ENCODE results near the gene FAM107B.

The FAM107B gene

GRCh38 chr10:14556285-14556956 lies 218.3 kb downstream of the FAM107B start:
- no peak for DNase-seq (ENCODE audit: low read depth)

- no peak for DNase-seq (ENCODE audit: low read depth)
Measured at GRCh38 chr10:14555807-14556206, 218.9 kb downstream of the FAM107B start.

DNA sequence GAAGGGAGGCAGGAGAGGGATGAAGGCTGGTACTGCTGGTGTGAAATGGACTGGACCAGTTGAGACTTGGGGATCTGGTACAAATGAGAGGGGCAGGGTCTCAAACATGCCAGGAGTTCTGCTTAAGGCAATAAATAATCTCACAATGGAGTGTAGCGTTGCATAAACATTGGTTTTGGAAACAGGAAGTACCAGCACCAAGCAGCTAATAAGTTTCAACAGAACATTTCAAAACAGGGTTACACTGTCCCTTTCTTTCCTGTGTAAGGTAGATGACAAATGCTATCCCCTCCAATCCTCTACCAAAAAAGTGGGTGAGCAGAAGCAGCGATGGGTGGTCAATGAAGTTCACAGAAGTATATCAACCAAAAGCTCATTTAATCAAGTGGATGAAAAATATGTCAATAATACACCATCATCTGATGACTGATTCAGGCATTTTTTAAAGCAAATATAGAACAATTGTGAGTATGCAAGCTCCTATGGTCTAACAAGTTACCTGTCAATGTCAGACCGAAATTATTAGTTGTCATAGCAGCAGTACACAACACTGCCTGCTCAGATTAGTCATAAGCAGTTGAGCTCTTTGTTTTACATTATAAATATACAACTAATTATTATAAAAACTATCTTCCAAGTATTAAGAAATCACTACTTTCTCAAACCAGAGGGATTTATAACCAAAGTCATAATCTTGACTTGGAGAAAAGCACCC lies 220.0 kb downstream of the FAM107B start:
- DNase-seq (ENCODE audit: low read depth) = no peak

DNA sequence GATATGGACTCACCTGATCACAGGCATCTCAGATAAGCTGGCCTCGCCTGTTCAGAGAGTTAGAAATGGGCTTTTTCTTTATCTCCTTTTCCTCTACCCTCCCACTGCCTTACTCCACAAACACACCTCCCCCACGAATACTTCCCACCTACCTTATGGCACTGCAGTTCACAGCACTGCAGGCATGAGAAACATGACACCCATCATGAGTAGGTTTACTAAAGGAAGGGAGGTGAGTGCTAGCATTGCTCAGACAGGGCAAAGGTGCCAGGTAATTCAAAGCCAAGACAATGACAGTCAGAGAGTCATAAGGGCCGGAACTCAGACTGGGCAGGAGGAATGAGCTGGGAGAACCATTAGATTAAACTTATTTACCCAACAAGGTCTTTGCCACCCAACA lies 220.6 kb downstream of the FAM107B start:
- DNase-seq (ENCODE audit: low read depth) = no peak

DNA sequence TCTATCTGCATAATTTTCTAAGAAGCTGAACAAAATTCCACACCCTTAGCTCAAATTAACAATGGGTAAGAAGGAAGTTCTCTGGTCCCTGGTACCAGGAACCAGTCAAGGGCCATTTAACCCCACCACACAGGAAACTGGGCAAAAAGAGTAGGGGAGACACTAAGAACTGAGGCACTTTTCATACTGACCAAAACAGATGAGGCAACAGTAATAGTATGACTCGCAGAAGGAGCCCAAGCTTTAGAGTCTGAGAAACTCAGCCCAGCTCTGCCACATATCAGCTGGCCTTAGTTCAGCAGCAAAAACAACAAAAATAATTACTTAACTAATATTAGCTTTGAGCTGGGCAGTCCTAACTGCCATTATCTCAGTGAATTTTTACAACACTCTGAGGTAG lies 221.2 kb downstream of the FAM107B start:
- DNase-seq (ENCODE audit: low read depth) = no peak

DNA sequence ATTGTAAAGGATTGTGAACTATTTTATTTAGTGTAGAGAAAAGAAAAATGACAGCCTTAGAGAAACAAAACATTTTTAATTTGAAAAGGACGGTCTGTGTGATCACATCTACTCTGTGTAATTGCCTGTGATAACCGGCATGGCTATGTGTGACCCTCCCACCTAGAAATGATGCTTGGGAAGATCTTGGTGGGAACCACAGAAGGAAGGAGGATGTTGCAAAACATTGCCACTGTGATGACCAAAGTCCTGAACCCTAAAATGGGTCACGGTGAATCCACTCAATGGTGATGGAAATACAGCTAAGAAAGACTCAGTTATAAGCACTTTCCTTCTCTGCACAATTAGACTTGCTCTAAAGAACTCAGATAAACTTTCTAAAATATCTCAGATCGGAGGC lies 222.7 kb downstream of the FAM107B start:
- no peak for DNase-seq (ENCODE audit: low read depth)

DNA sequence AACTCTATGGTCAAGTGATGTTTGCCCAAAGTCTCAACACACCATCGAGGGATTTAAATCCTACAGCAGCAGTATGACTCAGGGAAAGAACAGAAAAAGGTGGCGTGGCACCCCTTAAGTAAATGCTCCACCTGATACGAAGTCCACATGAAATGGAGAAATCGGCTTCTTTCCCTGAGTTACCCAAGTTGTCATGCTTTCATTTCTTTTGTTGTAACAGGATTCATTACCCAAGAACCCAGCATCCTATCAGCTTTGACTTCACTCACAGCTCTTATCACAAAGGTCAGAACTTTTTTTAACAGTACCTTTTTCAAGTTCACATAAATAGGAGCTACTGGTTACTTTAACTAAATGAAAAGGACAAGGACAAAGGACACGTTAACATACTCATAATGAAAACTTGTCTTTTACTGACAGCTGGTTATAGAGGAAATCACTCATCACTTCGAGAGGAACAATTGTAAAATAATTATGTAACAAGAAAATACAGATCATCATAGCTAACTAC lies 224.2 kb downstream of the FAM107B start:
- DNase-seq (ENCODE audit: low read depth) = no peak

GRCh38 chr10:14549496-14549895 lies 225.2 kb downstream of the FAM107B start:
- DNase-seq (ENCODE audit: low read depth) = no peak

- DNase-seq (ENCODE audit: low read depth) = no peak
Measured at GRCh38 chr10:14548970-14549369, 225.7 kb downstream of the FAM107B start.

GRCh38 chr10:14548474-14548873 lies 226.2 kb downstream of the FAM107B start:
- no peak for DNase-seq (ENCODE audit: low read depth)

DNA sequence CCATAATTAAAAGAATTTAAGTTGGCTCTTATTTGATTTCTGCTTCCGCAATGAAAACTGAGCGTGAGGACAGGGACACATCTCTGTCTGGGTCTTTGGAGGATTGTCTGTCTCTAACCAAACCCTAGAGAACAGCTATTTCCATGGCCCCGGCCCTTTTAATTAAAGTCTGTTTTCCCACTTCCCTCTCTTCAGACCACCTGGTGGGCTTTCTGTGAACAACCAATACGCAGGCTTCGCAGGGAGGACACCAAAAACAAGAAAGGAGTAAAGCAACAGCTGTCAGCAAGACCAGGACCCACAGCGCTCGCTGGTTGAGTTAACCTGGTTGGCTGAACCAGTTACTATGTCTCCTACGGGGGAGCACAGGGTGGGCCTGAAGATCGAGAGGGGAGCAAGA lies 226.9 kb downstream of the FAM107B start:
- DNase-seq (ENCODE audit: low read depth) = no peak

DNA sequence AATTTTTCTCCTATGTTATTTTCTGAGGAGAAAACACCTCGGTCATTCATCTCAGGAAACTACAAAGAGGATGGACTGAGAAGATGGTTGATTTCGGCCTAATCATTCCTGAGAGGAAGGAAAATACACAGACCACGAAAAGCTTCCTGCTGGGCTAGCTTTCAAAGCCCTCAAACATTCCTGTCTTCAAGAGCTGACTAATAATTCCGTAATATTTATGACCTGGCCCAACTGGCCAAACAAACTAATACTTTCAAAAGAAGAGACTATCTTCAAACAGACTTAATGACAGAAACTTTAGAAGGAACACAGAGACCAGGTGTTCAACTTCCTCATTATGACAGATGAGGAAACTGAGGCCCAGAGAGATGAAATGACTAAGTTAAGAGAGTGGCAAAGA lies 228.9 kb downstream of the FAM107B start:
- no peak for DNase-seq (ENCODE audit: low read depth)

DNA sequence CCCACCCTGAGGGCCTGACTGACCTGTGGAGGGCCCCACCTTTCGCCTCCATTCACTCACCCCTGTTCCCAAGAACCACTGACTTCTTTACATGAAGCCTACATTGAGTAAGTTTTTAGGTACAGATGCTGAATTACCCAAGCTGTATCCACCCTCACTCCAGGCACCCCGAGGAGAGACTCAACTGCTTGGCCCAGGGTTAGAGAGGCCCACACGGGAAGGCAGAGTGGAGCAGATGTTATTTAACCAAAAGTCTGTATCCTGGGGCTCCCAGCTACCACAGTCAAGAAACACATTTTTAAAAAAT lies 230.8 kb downstream of the FAM107B start:
- DNase-seq (ENCODE audit: low read depth) = no peak

- no peak for DNase-seq (ENCODE audit: low read depth)
Measured at GRCh38 chr10:14543046-14543903, 231.4 kb downstream of the FAM107B start.

- no peak for DNase-seq (ENCODE audit: low read depth)
Measured at GRCh38 chr10:14541379-14541778, 233.3 kb downstream of the FAM107B start.

DNA sequence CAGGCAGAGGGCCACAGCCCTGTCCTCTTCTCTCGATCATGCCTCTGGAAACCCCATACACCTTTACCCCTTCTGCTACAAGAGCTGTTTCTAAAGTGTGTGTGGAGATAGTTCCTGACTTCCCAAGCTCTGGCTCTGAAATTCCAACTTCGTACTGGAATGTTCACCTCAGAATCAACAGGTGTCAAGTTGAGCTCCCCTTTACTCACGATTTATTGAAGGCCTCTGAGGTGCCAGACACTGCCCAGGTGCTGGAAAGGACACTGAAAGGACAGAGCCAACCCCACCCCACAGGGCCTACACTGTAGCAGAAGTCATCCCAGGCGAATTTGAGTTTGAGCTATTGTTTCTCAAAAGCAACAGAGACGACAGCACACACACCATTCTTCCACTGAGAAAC lies 234.1 kb downstream of the FAM107B start:
- no peak for DNase-seq (ENCODE audit: low read depth)

DNA sequence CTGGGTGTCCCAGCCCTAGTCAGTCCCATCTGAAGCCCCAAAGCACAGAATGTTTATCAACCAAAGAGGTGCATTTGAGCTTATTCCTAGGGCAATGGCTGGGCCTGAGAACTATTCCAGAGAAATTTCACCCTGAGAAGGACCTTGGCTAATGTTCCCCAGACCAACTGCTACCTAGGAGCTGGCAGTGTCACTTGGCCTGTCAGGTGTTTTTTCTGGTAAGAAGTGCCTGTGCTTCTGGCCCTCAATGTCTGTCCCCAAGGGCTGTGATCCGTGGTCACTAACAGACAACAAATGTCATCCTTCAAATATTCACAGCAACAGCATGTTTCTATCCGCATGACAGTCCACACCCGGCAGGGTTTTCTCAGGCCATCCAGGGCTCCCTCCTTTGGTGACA lies 234.6 kb downstream of the FAM107B start:
- DNase-seq (ENCODE audit: low read depth) = no peak

GRCh38 chr10:14539176-14539575 lies 235.5 kb downstream of the FAM107B start:
- no peak for DNase-seq (ENCODE audit: low read depth)

- DNase-seq (ENCODE audit: low read depth) = no peak
Measured at GRCh38 chr10:14536241-14537213, 238.2 kb downstream of the FAM107B start.

GRCh38 chr10:14535457-14536130 lies 239.1 kb downstream of the FAM107B start:
- DNase-seq (ENCODE audit: low read depth) = no peak

- DNase-seq (ENCODE audit: low read depth) = no peak
Measured at GRCh38 chr10:14534152-14534551, 240.5 kb downstream of the FAM107B start.
